Activated T-cell treated with anti-CD3 and anti-CD28 coated beads, Interleukin-2, amount 50 U/mL, for 4 hours (primary cell): ENCODE data around the gene FAM210A. TPM values are rescaled to one million over a fixed set of nuclear protein-coding genes. Genes with fewer than 3 reads are reported as not detected.
"Not testable (repeated sequence)": the region's sequence is repeated elsewhere in the genome, so short reads cannot be mapped to it uniquely, and the experiment has no call there.

ENCODE experiments used
- ATAC-seq, 2 donors: fragments of 200-7000 bp; cut with Tn5 transposase; one replicate each; pipeline ENCODE4 v1.10.0; 2021
- DNase-seq: peaks from one replicate; pipeline ENCODE4 v3.0.0-alpha.2; 2020
- H3K27me3 Mint-ChIP-seq: one replicate; pipeline ENCODE4 v1.8.0; 2021; ENCODE audit warnings: low read depth, mixed read lengths
- H3K36me3 Mint-ChIP-seq: one replicate; pipeline ENCODE4 v1.8.0; 2022; ENCODE audit warnings: mixed read lengths; ENCODE audit not compliant: insufficient read depth
- H3K4me1 Mint-ChIP-seq: one replicate; pipeline ENCODE4 v1.8.0; 2021; ENCODE audit warnings: low read depth, mixed read lengths
- H3K4me3 Mint-ChIP-seq: one replicate; pipeline ENCODE4 v1.8.0; 2021; ENCODE audit warnings: mild to moderate bottlenecking, moderate library complexity, mixed read lengths
- H3K9me3 Mint-ChIP-seq: one replicate; pipeline ENCODE4 v1.8.0; 2021; ENCODE audit warnings: mixed read lengths
- total RNA-seq, 3 donors: library from RNA; stranded (reverse); gene quantifications; one replicate each; pipeline ENCODE4 v1.2.1, GENCODE V29; 2021

FAM210A gene
- total RNA-seq = 10 to 100 TPM; 24.6 to 32.9 (median 28.6) TPM

DNA sequence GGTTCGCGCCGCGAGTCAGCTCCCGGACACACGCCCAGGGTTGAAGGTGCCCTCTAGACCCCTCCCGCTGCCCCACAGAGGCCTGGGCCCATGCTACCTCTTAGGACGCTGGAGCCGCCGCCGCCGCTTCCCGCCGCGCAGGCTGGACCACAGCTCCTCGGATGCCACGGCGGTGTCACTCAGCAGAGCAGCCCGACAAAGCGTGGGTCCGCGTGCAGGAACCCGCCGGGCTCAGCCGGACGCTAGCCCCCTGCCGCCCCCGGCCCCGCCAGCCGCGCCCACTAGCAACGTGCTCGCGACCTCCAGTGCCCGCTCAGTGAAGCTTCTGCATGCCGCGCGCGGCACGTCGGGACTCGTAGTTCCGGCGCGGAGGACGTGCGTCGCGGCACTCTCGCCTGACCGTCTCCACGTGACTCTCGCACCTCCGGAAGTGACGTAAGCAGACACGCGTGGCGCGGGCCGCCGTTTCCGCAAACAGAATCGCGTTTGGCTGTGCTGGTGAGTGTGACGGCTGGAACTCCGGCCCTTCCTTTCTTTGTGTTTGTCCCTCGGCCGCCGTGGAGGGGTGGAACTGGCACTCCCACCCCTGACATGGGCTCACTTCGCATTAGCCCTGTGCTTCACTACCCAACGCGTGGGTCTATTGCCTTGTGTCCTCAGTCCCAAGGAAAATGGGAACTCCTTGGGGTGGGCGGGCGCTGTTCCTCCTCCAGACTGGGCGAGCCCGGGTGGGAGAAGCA, at the start of gene FAM210A, which contains the start of gene RNMT:
Gene FAM210A, minus strand, starts transcription at position 327 of the 740 bp plus-strand sequence. CDS start 44,481 bp downstream, outside the sequence.
Gene RNMT, plus strand, starts transcription at position 442 of the 740 bp plus-strand sequence. CDS start 4,845 bp downstream, outside the sequence.
- peak within 1 kb of the TSS; percentile 92 for H3K4me3 Mint-ChIP-seq
- ATAC-seq = peak; percentile 96 to 98
- H3K4me1 Mint-ChIP-seq = peaks cover 52% of the 10 kb centered on the region
- H3K36me3 Mint-ChIP-seq = peaks cover 3% of the 10 kb centered on the region
- DNase-seq = peak; percentile 91
- H3K9me3 Mint-ChIP-seq = no peaks in the 10 kb centered on the region
- no peaks in the 10 kb centered on the region for H3K27me3 Mint-ChIP-seq

- Mint-ChIP-seq H3K4me3 (no peak overlapping the region), H3K9me3 (peaks cover 18% of the 10 kb centered on the region), H3K36me3 (no peaks in the 10 kb centered on the region), H3K27me3 (peaks cover 13% of the 10 kb centered on the region), H3K4me1 (no peaks in the 10 kb centered on the region)
- ATAC-seq (no peak), DNase-seq (no peak)
Observed at GRCh38 chr18:13775058-13775457, 48.7 kb upstream of the FAM210A start.

DNA sequence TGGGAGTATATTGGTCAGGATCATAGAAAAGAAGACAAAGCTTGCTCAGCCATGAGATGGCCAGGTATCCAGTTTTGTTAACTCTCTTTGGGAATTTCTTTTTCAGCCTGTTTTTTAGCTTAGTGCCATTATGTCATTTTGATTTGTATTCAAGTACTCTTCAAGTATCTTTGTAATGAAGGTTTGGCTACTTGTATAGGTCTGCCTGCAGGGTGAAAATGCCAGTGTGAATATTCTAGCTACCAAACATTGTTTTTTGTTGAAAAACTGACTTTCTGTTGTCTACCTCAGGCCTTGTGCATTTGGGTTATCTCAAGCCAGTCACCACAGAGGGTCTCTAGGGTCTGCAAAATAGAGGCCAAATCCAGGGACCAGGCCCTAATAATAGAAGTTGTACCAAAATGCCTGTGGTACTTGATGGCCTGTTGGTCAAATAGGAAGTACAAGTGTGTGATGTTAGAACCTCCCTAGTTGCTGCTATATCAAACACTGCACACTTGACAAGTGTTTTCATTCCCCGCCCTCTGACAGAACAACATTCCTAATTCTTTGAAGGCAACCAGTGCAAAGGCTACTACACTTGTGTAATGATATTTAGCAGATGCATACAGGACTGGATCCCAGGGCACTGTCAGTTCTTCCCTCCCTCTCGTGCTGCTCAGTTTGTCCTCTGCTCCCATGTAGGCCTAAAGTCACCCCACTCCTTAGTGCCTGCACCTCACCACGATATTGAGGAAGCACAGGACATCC, 36.5 kb upstream of the FAM210A start:
- peaks cover 40% of the 10 kb centered on the region for H3K9me3 Mint-ChIP-seq
- no peak for DNase-seq

GRCh38 chr18:13760047-13760446, 33.7 kb upstream of the FAM210A start:
- Mint-ChIP-seq H3K4me1 (no peaks in the 10 kb centered on the region), H3K4me3 (no peak overlapping the region), H3K27me3 (no peaks in the 10 kb centered on the region), H3K9me3 (peaks cover 22% of the 10 kb centered on the region), H3K36me3 (peaks cover 80% of the 10 kb centered on the region)
- DNase-seq = no peak
- no peak for ATAC-seq

More for the DNA sequence above, 36.5 kb upstream of the FAM210A start:
- Mint-ChIP-seq H3K36me3 (peaks cover 57% of the 10 kb centered on the region), H3K4me1 (no peaks in the 10 kb centered on the region), H3K4me3 (no peak overlapping the region), H3K27me3 (no peaks in the 10 kb centered on the region)
- ATAC-seq = no peak

DNA sequence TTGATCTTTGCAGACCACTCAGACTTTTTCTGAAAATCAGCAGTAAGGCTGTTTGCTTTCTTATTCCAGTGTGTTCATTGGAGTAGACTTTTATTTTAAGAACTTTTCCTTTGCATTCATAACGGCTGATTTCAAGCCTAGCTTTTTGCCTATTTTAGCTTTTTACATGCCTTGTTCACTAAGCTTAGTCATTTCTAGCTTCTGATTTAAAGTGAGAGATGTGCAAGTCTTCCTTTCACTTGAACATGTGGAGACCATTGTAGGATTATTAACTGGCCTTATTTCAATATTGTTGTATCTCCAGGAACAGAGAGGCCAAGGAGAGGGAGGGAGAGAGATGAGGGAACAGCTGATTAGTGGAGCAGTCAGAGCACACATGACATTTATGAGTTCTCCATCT, 32.3 kb upstream of the FAM210A start:
- no peak for ATAC-seq

DNA sequence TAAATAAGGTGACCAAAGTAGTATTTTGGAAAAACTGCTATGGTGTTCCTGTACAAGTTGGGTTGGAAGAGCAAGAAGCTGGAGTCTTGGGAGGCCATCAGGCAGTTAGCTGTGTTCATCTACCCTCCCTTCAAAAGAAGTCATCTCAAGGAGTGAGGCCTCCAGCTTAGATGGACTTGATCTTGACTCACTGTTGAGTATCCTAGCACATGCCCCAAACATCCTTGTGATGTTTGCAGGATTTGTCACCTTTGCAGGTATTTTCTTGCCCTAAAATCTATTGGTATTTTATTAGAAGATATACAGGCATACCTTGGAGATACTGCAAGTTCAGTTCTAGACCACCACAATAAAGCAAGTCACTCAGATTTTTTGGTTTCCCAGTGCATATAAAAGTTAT, 30.3 kb upstream of the FAM210A start:
- no peak for DNase-seq
- H3K9me3 Mint-ChIP-seq = no peaks in the 10 kb centered on the region
- no peak for ATAC-seq
- H3K4me1 Mint-ChIP-seq = no peaks in the 10 kb centered on the region
- H3K27me3 Mint-ChIP-seq = no peaks in the 10 kb centered on the region
- H3K36me3 Mint-ChIP-seq = peaks cover 68% of the 10 kb centered on the region
- H3K4me3 Mint-ChIP-seq = no peak overlapping the region

More for the DNA sequence above, 32.3 kb upstream of the FAM210A start:
- no peak for DNase-seq
- Mint-ChIP-seq H3K36me3 (peaks cover 78% of the 10 kb centered on the region), H3K4me1 (no peaks in the 10 kb centered on the region), H3K9me3 (peaks cover 10% of the 10 kb centered on the region), H3K27me3 (no peaks in the 10 kb centered on the region), H3K4me3 (no peak overlapping the region)

DNA sequence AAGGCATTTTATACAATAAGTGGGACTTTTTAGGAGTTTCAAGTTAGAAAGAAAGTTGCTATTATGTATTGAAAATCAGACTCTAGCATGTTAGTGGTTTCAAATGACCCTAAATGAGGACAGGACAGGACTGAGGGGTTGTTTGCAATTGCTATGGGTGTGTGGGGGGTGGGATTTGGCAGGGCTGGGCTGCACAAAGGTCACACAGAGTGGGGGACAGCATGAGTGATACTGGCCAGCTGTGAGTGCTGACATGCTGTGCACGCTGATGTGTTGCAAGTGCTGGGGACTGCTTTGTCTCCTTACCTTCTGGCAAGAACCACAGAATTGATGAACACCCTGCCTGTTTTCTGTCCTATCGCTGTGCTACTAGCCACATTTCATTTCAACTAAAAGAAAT, 29.9 kb upstream of the FAM210A start:
- Mint-ChIP-seq H3K4me3 (no peak overlapping the region), H3K36me3 (peaks cover 70% of the 10 kb centered on the region), H3K9me3 (no peaks in the 10 kb centered on the region), H3K27me3 (no peaks in the 10 kb centered on the region), H3K4me1 (no peaks in the 10 kb centered on the region)
- ATAC-seq = no peak
- no peak for DNase-seq

GRCh38 chr18:13751599-13751998, 25.2 kb upstream of the FAM210A start:
- not testable (repeated sequence) for H3K4me3 Mint-ChIP-seq, H3K27me3 Mint-ChIP-seq, ATAC-seq, DNase-seq, H3K9me3 Mint-ChIP-seq, H3K4me1 Mint-ChIP-seq
- H3K36me3 Mint-ChIP-seq = peaks cover 80% of the 10 kb centered on the region

- ATAC-seq = no peak
- H3K36me3 Mint-ChIP-seq = peaks cover 71% of the 10 kb centered on the region
- H3K4me1 Mint-ChIP-seq = peaks cover 2% of the 10 kb centered on the region
- H3K4me3 Mint-ChIP-seq = no peak overlapping the region
- no peak for DNase-seq
- H3K27me3 Mint-ChIP-seq = no peaks in the 10 kb centered on the region
- H3K9me3 Mint-ChIP-seq = no peaks in the 10 kb centered on the region
Observed at GRCh38 chr18:13746633-13747032, 20.3 kb upstream of the FAM210A start.

DNA sequence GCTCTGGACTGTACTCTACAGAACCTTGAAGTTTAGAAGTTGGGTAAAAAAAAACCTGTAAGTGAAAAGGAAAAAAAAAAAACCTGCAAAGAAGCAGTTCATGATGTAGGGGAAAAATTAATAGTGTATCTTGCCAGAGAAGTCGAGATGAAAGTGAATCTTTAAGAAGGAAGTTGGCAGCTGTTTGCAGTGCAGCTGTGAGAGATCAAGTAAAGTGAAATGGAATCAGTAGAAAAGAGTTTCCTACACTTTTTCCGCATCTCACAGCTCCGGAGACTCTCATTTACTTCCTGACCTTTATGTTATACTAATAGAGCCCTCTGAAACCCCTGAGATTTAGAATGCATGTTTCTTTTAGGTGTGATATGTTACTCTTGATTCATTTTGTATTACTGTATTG, 19.3 kb upstream of the FAM210A start:
- Mint-ChIP-seq H3K9me3 (no peaks in the 10 kb centered on the region), H3K4me3 (no peak overlapping the region), H3K36me3 (peaks cover 67% of the 10 kb centered on the region), H3K4me1 (peaks cover 2% of the 10 kb centered on the region), H3K27me3 (no peaks in the 10 kb centered on the region)
- no peak for ATAC-seq
- DNase-seq = no peak

DNA sequence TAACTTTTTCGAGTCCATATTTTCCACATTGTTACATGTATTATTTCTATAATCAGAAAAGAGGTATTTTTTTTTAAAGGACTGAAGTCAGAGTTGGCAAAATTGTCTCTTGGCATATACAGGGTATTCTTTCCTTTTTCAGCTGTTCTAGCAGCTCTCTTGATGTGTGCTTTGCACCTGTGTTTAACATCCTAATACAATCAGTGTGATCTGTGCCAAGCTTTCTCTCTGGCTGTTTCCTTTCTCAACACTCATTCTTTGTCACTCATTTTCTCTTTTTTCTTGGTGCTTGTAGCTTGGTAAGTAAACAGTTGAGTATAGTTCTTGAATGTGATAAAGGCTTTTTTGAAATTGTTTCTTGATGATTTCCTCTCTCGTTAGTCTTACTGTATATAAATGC, 9.3 kb upstream of the FAM210A start:
- Mint-ChIP-seq H3K36me3 (peaks cover 46% of the 10 kb centered on the region), H3K27me3 (no peaks in the 10 kb centered on the region), H3K9me3 (peaks cover 3% of the 10 kb centered on the region), H3K4me3 (no peak overlapping the region), H3K4me1 (peaks cover 10% of the 10 kb centered on the region)
- DNase-seq (no peak), ATAC-seq (no peak)

- H3K36me3 Mint-ChIP-seq = peaks cover 17% of the 10 kb centered on the region
- H3K4me1 Mint-ChIP-seq = peaks cover 43% of the 10 kb centered on the region
- DNase-seq (no peak), ATAC-seq (no peak)
- peaks cover 3% of the 10 kb centered on the region for H3K9me3 Mint-ChIP-seq
- no peaks in the 10 kb centered on the region for H3K27me3 Mint-ChIP-seq
- no peak overlapping the region for H3K4me3 Mint-ChIP-seq
Observed at GRCh38 chr18:13730481-13730880, 4.1 kb upstream of the FAM210A start.

DNA sequence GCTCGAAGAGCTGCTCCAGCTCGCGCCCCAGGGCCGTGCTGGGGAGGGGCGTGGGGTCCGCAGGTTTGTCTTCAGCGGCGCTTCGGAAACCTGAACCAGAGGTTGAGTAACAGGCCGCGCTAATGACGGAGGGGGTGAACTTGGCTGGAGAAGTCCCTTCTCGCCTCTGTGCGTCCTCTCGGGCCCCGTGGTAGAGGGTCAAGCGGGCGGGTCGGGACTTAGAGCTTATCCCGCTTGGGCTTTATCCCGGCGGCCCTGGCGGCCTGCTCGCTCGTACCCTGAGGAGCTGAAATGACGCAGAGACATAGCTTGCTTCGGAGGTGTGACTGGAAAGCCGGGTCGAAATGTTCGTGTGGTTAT, 594 bp upstream of the FAM210A start:
- peaks cover 55% of the 10 kb centered on the region for H3K4me1 Mint-ChIP-seq
- H3K27me3 Mint-ChIP-seq = no peaks in the 10 kb centered on the region
- no peaks in the 10 kb centered on the region for H3K9me3 Mint-ChIP-seq
- ATAC-seq = peak; percentile 31 to 32
- H3K36me3 Mint-ChIP-seq = peaks cover 6% of the 10 kb centered on the region
- H3K4me3 Mint-ChIP-seq = peak overlapping the region; percentile 92
- DNase-seq = peak; percentile 9

- peak; percentile 9 for DNase-seq
- Mint-ChIP-seq H3K36me3 (peaks cover 6% of the 10 kb centered on the region), H3K9me3 (no peaks in the 10 kb centered on the region), H3K4me3 (peak overlapping the region; percentile 92), H3K4me1 (peaks cover 47% of the 10 kb centered on the region), H3K27me3 (no peaks in the 10 kb centered on the region)
- ATAC-seq = no peak
Observed at GRCh38 chr18:13725566-13726231, 659 bp downstream of the FAM210A start.
